Stimulated activated CD4-positive, alpha-beta T cell treated with anti-CD3 and anti-CD28 coated beads, Interleukin-1b, Interleukin-23, amount 100 ng/mL, for 1 hour (primary cell): ENCODE measurements around the gene COPS9.

Source experiments
- DNase-seq, 2 donors: peaks; one replicate each; pipeline ENCODE4 v3.0.0-alpha.2; 2020; ENCODE audit warnings: low read depth in 2 of 2

COPS9 gene

GRCh38 chr2:240134466-240134865, 1.6 kb downstream of the COPS9 start:
- DNase-seq = no peak

GRCh38 chr2:240133401-240133800, 2.7 kb downstream of the COPS9 start:
- DNase-seq = no peak

DNA sequence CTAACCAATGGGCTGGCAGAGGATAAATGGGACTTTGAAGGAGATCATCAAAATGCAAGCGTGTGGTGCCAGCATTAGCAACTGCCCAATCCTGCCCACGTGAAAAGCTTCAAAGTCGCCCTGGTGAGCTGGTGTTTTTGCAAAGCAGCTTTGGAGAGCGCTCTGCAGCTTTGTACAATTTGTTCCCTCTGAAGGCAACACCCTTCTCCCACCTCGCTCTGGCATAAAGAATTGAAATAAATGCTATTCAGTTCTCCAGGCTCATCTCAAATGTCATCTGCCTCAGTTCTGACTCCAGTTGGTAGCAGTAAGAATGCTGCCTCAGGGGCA, 3.5 kb downstream of the COPS9 start:
- no peak for DNase-seq

- DNase-seq = no peak
These were observed 4.0 kb downstream of the COPS9 start for GRCh38 chr2:240131941-240132650.

- DNase-seq = no peak
These were observed 4.8 kb downstream of the COPS9 start for GRCh38 chr2:240131296-240131695.

DNA sequence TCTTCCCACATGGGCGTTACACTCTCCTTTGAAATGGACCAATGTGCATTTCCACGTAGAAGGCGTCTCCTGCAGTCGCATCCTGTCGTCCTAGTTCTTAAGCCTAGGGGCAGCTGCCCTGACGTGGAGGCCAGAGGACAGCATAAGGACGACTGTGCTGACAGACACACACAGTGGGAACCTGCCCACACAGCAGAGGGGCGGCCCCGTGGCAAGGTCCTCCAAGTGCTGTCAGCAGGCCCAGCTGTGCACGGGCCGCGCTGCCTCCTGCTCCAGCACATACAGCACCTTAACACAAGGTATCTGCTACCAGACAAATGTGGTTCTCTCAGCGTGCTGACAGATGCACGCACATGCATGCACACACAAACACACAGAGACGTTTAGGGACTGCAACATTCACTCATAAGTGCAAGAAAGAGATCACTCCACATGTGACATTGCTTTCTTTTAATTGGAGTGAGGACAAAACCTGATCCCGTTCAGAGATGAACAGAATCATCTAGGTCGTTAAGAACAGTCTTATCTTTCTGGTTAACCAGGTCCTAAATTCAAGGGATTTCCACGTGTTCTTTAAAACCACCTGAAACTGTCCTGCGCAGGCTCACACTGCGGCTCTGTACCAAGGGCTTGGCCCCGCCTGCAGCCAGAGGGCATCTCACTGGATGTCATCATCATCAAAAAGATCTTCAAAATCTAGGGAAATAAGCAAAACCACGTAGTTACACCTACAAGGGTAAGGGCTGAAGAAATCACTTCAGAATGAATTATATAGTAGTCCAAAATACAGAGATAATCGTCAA, 5.5 kb downstream of the COPS9 start:
- no peak for DNase-seq

DNA sequence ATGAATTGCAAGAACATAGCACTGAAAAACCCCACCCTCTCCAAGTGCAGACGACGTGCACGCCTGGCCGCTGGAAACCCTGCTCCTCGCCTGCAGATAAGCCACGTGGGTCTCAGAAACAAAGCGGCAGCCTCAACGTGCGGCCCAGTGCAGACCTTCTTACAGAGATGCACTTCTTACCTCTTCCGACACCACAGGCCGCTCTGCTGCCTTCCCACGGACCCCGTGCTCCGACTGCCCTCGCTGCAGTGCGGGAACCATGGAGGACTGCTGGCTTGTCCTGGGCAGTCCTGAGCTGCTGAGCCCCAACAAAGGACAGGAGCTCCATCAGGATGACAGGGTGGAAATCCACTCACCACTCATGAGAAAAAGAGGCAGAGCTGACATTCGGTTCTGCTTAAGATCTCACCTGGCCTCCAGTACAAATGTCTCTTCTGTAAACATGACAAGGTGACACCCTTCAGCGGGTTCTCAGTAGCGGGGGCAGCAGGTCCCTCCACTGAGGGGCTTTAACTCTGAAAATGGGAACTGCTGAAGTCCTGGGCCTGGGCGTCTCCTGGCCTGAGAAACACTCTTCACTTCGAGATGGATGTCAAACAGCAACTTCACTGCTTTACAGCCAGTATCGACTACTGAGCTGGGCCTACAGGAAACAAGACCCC, 6.2 kb downstream of the COPS9 start:
- no peak for DNase-seq

GRCh38 chr2:240129311-240129710, 6.8 kb downstream of the COPS9 start:
- no peak for DNase-seq

DNA sequence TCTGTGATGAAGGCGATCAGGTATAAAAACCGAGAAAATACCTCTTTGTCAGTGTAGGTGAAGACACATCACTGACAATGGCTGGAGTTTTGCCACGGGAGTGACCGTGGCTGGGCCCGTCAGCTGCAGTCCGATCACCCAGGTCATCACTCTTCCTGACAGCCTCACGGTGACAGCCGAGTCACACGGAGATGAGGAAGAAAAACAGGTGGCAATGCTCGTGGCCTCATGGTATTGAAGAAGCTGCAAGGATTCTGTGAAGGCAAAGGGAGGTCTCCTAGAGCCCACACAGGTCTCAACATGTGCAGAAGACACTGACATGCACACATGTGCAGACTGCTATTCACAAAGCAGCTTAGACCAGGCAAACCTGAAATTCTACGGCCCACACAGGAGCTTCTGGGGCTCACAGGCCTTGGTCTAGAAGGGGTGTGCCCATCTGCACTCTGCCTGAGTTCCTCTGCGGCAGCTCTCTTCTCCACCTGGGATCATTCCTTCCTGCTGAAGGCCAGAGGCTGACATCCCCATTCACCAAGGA, 7.4 kb downstream of the COPS9 start:
- no peak for DNase-seq

DNA sequence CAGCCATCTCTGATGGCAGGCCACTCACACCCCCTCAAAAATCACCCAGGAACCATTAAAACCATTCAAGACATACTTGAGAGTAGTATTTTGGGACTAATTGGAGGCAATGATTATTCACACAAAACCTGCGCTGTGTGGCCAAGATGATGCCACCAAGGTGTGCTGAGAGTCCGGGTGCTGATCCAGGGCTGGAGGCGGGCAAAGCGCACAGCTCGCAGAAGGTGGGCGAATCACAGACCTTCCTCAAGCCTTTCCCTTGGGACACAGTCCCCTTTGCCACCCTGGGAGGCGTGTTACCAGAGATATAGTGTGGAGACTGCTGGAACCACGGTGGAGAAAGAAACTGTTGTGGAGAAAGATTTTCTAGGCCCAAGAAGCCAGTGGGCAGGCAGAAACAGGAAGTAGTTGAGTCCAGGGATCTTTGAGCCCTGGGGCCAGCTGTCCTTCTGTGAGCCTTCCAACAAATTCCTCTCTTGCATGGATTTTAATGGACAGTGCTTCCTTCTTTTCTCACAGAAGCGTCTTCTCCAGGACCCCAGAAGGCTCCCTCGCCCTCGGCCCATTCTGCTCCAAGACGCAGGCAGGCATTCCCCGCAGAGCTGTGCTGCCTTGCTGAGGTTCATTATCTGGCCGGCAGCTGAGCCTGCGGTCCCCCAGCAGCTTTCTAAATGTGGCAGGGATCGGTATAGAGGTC, 8.0 kb downstream of the COPS9 start:
- no peak for DNase-seq

- no peak for DNase-seq
These were observed 8.8 kb downstream of the COPS9 start for GRCh38 chr2:240127191-240127750.

DNA sequence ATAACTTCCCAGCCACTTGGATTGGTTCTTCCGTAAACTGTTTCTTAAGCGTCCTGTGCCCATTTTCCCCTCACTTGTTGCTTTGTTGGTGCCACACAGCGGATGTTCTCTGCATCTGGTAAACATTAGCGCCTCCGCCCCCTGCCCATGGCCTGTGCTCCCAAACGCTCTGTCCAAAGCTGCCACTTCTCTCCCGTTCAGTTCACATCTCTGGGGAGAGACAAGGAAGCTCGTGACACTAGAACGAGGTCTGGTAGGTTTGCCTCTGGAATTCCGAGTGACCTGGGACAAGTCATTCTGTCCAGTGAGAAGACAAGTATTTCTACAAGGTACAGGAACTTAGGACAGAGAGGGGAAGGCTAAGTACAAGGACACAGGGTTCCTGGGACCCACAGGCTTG, 9.4 kb downstream of the COPS9 start:
- no peak for DNase-seq

GRCh38 chr2:240125742-240126141, 10.4 kb downstream of the COPS9 start:
- DNase-seq = no peak

DNA sequence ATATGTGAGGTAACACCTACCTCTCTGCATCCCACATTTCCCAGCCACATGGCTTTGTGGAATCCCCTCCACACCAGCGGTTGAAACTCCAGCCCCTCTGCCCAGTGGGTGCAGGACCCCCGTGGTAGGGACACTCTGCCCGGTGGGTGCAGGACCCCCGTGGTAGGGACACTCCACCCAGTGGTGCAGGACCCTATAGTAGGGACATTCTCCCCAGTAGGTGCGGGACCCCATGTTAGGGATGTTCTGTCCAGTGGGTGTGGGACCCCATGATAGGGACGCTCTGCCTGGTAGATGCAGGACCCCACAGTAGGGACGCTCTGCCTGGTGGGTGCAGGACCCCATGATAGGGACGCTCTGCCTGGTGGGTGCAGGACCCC, 11.5 kb downstream of the COPS9 start:
- no peak for DNase-seq

DNA sequence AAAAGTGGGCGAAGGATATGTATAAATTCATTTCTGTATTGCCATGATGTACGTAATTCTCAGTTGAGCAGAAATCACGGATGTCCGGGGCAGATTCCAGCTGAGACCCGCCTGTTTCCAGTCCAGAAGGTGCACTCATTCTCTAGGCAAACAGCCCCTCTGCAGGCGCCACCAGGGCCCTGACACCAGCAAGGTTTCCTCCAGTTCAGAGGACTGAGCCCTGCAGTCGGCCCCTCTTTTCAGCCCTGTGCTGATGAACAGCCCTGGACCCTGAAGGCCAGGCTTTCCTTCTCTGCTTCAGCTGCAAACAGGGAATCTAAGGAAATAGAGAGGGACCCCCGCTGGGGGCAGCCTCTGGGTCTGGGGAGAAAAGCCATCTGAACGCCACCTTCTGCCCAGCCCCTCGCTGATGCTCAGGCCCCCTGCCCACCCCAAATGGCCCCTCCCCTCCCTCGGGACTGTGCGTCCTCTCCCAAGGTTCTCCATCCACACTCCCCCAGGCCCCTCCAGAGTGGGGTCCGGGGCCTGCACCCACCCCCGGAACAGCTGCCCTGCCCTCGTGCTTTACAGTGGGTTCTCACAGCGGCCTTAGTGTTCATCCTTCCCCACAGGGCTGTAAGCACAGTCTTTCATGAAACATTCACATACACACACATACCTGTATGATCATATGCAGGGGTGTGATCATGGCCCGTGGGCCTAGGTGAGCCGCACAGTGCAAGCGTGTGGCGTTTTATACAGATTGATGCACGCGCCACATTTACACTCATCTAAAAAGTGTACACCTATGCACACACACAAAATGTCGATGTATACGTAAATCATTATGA, 12.1 kb downstream of the COPS9 start:
- no peak for DNase-seq

GRCh38 chr2:240121675-240122074, 14.4 kb downstream of the COPS9 start:
- no peak for DNase-seq

- no peak for DNase-seq
These were observed 14.9 kb downstream of the COPS9 start for GRCh38 chr2:240121190-240121589.

DNA sequence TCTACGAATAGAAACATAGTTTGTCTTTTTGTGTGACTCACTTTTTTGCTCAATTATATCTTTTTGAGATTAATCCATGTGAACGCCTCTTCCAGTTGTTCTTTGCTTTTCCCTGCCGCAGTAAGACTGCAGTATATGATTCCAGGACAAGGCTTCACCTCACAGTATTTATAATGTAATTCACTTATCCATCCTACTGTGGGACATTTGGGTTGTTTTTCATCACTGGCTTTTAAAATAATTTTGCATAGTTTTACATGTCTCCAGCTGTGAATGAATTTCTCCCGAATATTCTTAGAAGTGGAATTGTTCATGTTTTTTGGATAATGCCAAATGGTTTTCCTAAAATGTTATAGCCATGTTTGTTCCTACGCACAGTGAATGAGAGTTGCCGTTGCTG, 21.9 kb downstream of the COPS9 start:
- DNase-seq = no peak

- no peak for DNase-seq
These were observed 23.0 kb downstream of the COPS9 start for GRCh38 chr2:240112914-240113690.

DNA sequence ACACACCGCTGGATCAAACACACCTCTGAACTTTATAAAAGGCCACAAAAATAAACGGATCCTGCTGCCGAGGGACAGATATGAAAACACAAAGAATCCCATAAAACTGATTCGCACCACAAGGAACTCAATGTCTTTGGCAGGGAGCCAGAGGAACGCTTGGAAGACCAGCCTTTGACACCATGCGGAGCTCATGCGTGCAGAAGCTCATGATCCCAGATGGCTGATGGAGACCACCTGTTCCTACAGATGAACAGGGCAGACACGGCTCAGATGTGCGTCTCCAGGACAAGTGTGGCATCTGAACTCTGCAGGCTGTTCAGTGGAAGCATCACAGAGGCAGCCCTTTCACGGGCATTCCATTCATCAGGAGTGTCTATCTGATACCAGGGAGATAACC, 24.9 kb downstream of the COPS9 start:
- no peak for DNase-seq
